ENCODE measurements around the gene MOSPD3.
A peak's percentile ranks its signal among the peaks of the same experiment; 100 is the strongest.

Gene MOSPD3

GRCh38 chr7:100621554-100621953 lies 9.2 kb downstream of the MOSPD3 start:
- Histone ChIP-seq H3K4me1 (ENCODE audit: insufficient read depth, insufficient read length) (no peaks in the 10 kb centered on the region), H3K36me3 (ENCODE audit: insufficient read depth, insufficient read length, low read length) (no peaks in the 10 kb centered on the region), H3K4me3 (ENCODE audit: insufficient read length, low read depth) (no peak overlapping the region), H3K9me3 (ENCODE audit: insufficient read depth, low read length) (no peaks in the 10 kb centered on the region), H3K9ac (ENCODE audit: insufficient read length, low read depth) (no peak overlapping the region), H3K27me3 (ENCODE audit: insufficient read depth, insufficient read length) (peaks cover 6% of the 10 kb centered on the region)
- no peak for TF ChIP-seq YY1 (IDR thresholded peaks at IDR 0.05; ENCODE audit: insufficient read depth, insufficient read length)
- no peak for TF ChIP-seq ZNF274 (IDR thresholded peaks at IDR 0.05; ENCODE audit: low read depth, low read length)
- TF ChIP-seq SUZ12 (IDR thresholded peaks at IDR 0.05; ENCODE audit: extremely low read depth, insufficient read depth, insufficient read length) = no peak
- no peak for DNase-seq (ENCODE audit: low read depth, low spot score)

- TF ChIP-seq YY1 (IDR thresholded peaks at IDR 0.05; ENCODE audit: insufficient read depth, insufficient read length) (no peak), ZNF274 (IDR thresholded peaks at IDR 0.05; ENCODE audit: low read depth, low read length) (no peak), SUZ12 (IDR thresholded peaks at IDR 0.05; ENCODE audit: extremely low read depth, insufficient read depth, insufficient read length) (no peak)
Observed at GRCh38 chr7:100623951-100624824, 11.8 kb downstream of the MOSPD3 start.

GRCh38 chr7:100626055-100626454 lies 13.7 kb downstream of the MOSPD3 start:
- H3K9ac ChIP-seq (ENCODE audit: insufficient read length, low read depth) = no peak overlapping the region
- H3K36me3 ChIP-seq (ENCODE audit: insufficient read depth, insufficient read length, low read length) = no peaks in the 10 kb centered on the region
- H3K9me3 ChIP-seq (ENCODE audit: insufficient read depth, low read length) = no peaks in the 10 kb centered on the region
- peaks cover 2% of the 10 kb centered on the region for H3K4me1 ChIP-seq (ENCODE audit: insufficient read depth, insufficient read length)
- peaks cover 6% of the 10 kb centered on the region for H3K27me3 ChIP-seq (ENCODE audit: insufficient read depth, insufficient read length)
- no peak overlapping the region for H3K4me3 ChIP-seq (ENCODE audit: insufficient read length, low read depth)
- TF ChIP-seq SUZ12 (IDR thresholded peaks at IDR 0.05; ENCODE audit: extremely low read depth, insufficient read depth, insufficient read length) = no peak
- no peak for TF ChIP-seq YY1 (IDR thresholded peaks at IDR 0.05; ENCODE audit: insufficient read depth, insufficient read length)
- TF ChIP-seq ZNF274 (IDR thresholded peaks at IDR 0.05; ENCODE audit: low read depth, low read length) = no peak
- no peak for DNase-seq (ENCODE audit: low read depth, low spot score)

More at GRCh38 chr7:100623951-100624824, 11.8 kb downstream of the MOSPD3 start:
- H3K4me1 ChIP-seq (ENCODE audit: insufficient read depth, insufficient read length) = peaks cover 2% of the 10 kb centered on the region
- H3K27me3 ChIP-seq (ENCODE audit: insufficient read depth, insufficient read length) = peaks cover 6% of the 10 kb centered on the region
- no peaks in the 10 kb centered on the region for H3K36me3 ChIP-seq (ENCODE audit: insufficient read depth, insufficient read length, low read length)
- no peak for DNase-seq (ENCODE audit: low read depth, low spot score)
- H3K4me3 ChIP-seq (ENCODE audit: insufficient read length, low read depth) = no peak overlapping the region
- no peaks in the 10 kb centered on the region for H3K9me3 ChIP-seq (ENCODE audit: insufficient read depth, low read length)
- no peak overlapping the region for H3K9ac ChIP-seq (ENCODE audit: insufficient read length, low read depth)

GRCh38 chr7:100626530-100627237 lies 14.3 kb downstream of the MOSPD3 start:
- Histone ChIP-seq H3K27me3 (ENCODE audit: insufficient read depth, insufficient read length) (peaks cover 6% of the 10 kb centered on the region), H3K9me3 (ENCODE audit: insufficient read depth, low read length) (no peaks in the 10 kb centered on the region), H3K4me3 (ENCODE audit: insufficient read length, low read depth) (peak overlapping the region; percentile 29), H3K4me1 (ENCODE audit: insufficient read depth, insufficient read length) (peaks cover 4% of the 10 kb centered on the region), H3K9ac (ENCODE audit: insufficient read length, low read depth) (peak overlapping the region; percentile 61), H3K36me3 (ENCODE audit: insufficient read depth, insufficient read length, low read length) (no peaks in the 10 kb centered on the region)
- TF ChIP-seq ZNF274 (IDR thresholded peaks at IDR 0.05; ENCODE audit: low read depth, low read length) (no peak), YY1 (IDR thresholded peaks at IDR 0.05; ENCODE audit: insufficient read depth, insufficient read length) (no peak), SUZ12 (IDR thresholded peaks at IDR 0.05; ENCODE audit: extremely low read depth, insufficient read depth, insufficient read length) (no peak)
- no peak for DNase-seq (ENCODE audit: low read depth, low spot score)

GRCh38 chr7:100627238-100627549 lies 14.9 kb downstream of the MOSPD3 start:
- peaks cover 4% of the 10 kb centered on the region for H3K4me1 ChIP-seq (ENCODE audit: insufficient read depth, insufficient read length)
- no peak for DNase-seq (ENCODE audit: low read depth, low spot score)
- TF ChIP-seq SUZ12 (IDR thresholded peaks at IDR 0.05; ENCODE audit: extremely low read depth, insufficient read depth, insufficient read length) = no peak
- TF ChIP-seq YY1 (IDR thresholded peaks at IDR 0.05; ENCODE audit: insufficient read depth, insufficient read length) = no peak
- no peak for TF ChIP-seq ZNF274 (IDR thresholded peaks at IDR 0.05; ENCODE audit: low read depth, low read length)
- peaks cover 6% of the 10 kb centered on the region for H3K27me3 ChIP-seq (ENCODE audit: insufficient read depth, insufficient read length)
- H3K9ac ChIP-seq (ENCODE audit: insufficient read length, low read depth) = peak overlapping the region; percentile 61
- no peaks in the 10 kb centered on the region for H3K36me3 ChIP-seq (ENCODE audit: insufficient read depth, insufficient read length, low read length)
- H3K4me3 ChIP-seq (ENCODE audit: insufficient read length, low read depth) = peak overlapping the region; percentile 29
- no peaks in the 10 kb centered on the region for H3K9me3 ChIP-seq (ENCODE audit: insufficient read depth, low read length)

- no peaks in the 10 kb centered on the region for H3K9me3 ChIP-seq (ENCODE audit: insufficient read depth, low read length)
- peaks cover 6% of the 10 kb centered on the region for H3K27me3 ChIP-seq (ENCODE audit: insufficient read depth, insufficient read length)
- TF ChIP-seq SUZ12 (IDR thresholded peaks at IDR 0.05; ENCODE audit: extremely low read depth, insufficient read depth, insufficient read length) (no peak), YY1 (IDR thresholded peaks at IDR 0.05; ENCODE audit: insufficient read depth, insufficient read length) (no peak), ZNF274 (IDR thresholded peaks at IDR 0.05; ENCODE audit: low read depth, low read length) (no peak)
- peaks cover 4% of the 10 kb centered on the region for H3K4me1 ChIP-seq (ENCODE audit: insufficient read depth, insufficient read length)
- H3K36me3 ChIP-seq (ENCODE audit: insufficient read depth, insufficient read length, low read length) = no peaks in the 10 kb centered on the region
- H3K4me3 ChIP-seq (ENCODE audit: insufficient read length, low read depth) = no peak overlapping the region
- H3K9ac ChIP-seq (ENCODE audit: insufficient read length, low read depth) = no peak overlapping the region
- DNase-seq (ENCODE audit: low read depth, low spot score) = peak; percentile 51
Observed at GRCh38 chr7:100629117-100629716, 16.9 kb downstream of the MOSPD3 start.

- TF ChIP-seq YY1 (IDR thresholded peaks at IDR 0.05; ENCODE audit: insufficient read depth, insufficient read length) = no peak
- no peak for TF ChIP-seq SUZ12 (IDR thresholded peaks at IDR 0.05; ENCODE audit: extremely low read depth, insufficient read depth, insufficient read length)
- TF ChIP-seq ZNF274 (IDR thresholded peaks at IDR 0.05; ENCODE audit: low read depth, low read length) = no peak
- H3K27me3 ChIP-seq (ENCODE audit: insufficient read depth, insufficient read length) = peaks cover 6% of the 10 kb centered on the region
- H3K9ac ChIP-seq (ENCODE audit: insufficient read length, low read depth) = no peak overlapping the region
- no peak overlapping the region for H3K4me3 ChIP-seq (ENCODE audit: insufficient read length, low read depth)
- H3K4me1 ChIP-seq (ENCODE audit: insufficient read depth, insufficient read length) = peaks cover 4% of the 10 kb centered on the region
- no peaks in the 10 kb centered on the region for H3K36me3 ChIP-seq (ENCODE audit: insufficient read depth, insufficient read length, low read length)
- H3K9me3 ChIP-seq (ENCODE audit: insufficient read depth, low read length) = no peaks in the 10 kb centered on the region
- DNase-seq (ENCODE audit: low read depth, low spot score) = no peak
Observed at GRCh38 chr7:100630066-100630465, 17.7 kb downstream of the MOSPD3 start.
